ENCODE data around the gene NUP42. TPM values are rescaled to one million over a fixed set of nuclear protein-coding genes. Genes with fewer than 3 reads are reported as not detected.

NUP42 gene
- total and polyA plus RNA-seq, 2 experiments from 2014 or later: 23.6 to 47.9 TPM

DNA sequence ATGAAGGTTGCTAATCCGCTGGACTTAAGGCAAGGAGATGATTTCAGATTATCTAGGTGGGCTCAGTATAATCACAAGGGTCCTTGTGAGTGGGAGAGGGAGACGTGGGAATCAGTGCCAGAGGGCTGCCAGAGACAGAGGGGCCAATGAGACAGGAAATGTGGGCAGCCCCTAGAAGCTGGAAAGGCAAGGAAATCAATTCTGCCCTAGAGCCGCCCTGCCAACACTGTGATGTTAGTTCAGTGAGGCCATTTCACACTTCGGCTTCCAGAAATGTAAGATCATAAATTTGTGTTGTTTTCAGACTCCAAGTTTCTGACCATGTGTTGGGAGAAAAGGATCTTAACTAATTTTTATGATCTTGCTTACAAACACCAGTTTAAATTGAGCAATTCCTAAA, 61.1 kb downstream of the NUP42 start:
- Histone ChIP-seq H3K4me1 (ENCODE audit: insufficient read depth) (peaks cover 4% of the 10 kb centered on the region), H2AFZ (no peak overlapping the region), H3K27ac (no peak overlapping the region), H3K27me3 (peaks cover 12% of the 10 kb centered on the region), H3K79me2 (no peaks in the 10 kb centered on the region), H4K20me1 (ENCODE audit: insufficient read depth, poor library complexity, severe bottlenecking) (no peaks in the 10 kb centered on the region), H3K36me3 (replicated peaks; ENCODE audit: insufficient read depth, low read depth) (no peaks in the 10 kb centered on the region), H3K4me2 (no peak overlapping the region), H3K9me3 (ENCODE audit: low read depth) (no peaks in the 10 kb centered on the region), H3K4me3 (no peak overlapping the region), H3K9me2 (replicated peaks; ENCODE audit: insufficient read depth) (no peaks in the 10 kb centered on the region)
- DNase-seq (ENCODE audit: low spot score): no peak
- TF ChIP-seq CTCF (IDR thresholded peaks at IDR 0.05; ENCODE audit: poor library complexity) (no peak), EZH2 (IDR thresholded peaks at IDR 0.05; ENCODE audit: borderline replicate concordance) (no peak), EZH2phosphoT487 (IDR thresholded peaks at IDR 0.05; ENCODE audit: low read depth, severe bottlenecking, unreplicated experiment) (no peak)
- 90% methylated on average over 4 of the region's 4 CpGs for WGBS (ENCODE audit: low lambda C conversion rate, missing lambda C conversion rate)

GRCh38 chr7:23246555-23246954, 64.7 kb downstream of the NUP42 start, which contains the start of gene GPNMB:
Gene GPNMB, plus strand, starts transcription at chr7:23246775. Its CDS starts 83 bp downstream, at chr7:23246858.
- H3K9me3 ChIP-seq (ENCODE audit: low read depth): no peaks in the 10 kb centered on the region
- H3K79me2 ChIP-seq: no peaks in the 10 kb centered on the region
- H3K36me3 ChIP-seq (replicated peaks; ENCODE audit: insufficient read depth, low read depth): no peaks in the 10 kb centered on the region
- H2AFZ ChIP-seq: peak within 1 kb of the TSS; percentile 56
- no peaks in the 10 kb centered on the region for H3K9me2 ChIP-seq (replicated peaks; ENCODE audit: insufficient read depth)
- TF ChIP-seq CTCF (IDR thresholded peaks at IDR 0.05; ENCODE audit: poor library complexity): no peak
- no peak for TF ChIP-seq EZH2phosphoT487 (IDR thresholded peaks at IDR 0.05; ENCODE audit: low read depth, severe bottlenecking, unreplicated experiment)
- TF ChIP-seq EZH2 (IDR thresholded peaks at IDR 0.05; ENCODE audit: borderline replicate concordance): no peak
- H3K4me2 ChIP-seq: peak within 1 kb of the TSS; percentile 75
- H3K4me3 ChIP-seq: no peak within 1 kb of the TSS
- WGBS (ENCODE audit: low lambda C conversion rate, missing lambda C conversion rate): 41% methylated on average over 7 of the region's 7 CpGs
- H4K20me1 ChIP-seq (ENCODE audit: insufficient read depth, poor library complexity, severe bottlenecking): no peaks in the 10 kb centered on the region
- peaks cover 28% of the 10 kb centered on the region for H3K27me3 ChIP-seq
- peak; percentile 50 for DNase-seq (ENCODE audit: low spot score)
- H3K27ac ChIP-seq: no peak within 1 kb of the TSS
- H3K4me1 ChIP-seq (ENCODE audit: insufficient read depth): peaks cover 4% of the 10 kb centered on the region

GRCh38 chr7:23247046-23247602, 65.3 kb downstream of the NUP42 start:
- Histone ChIP-seq H3K9me2 (replicated peaks; ENCODE audit: insufficient read depth) (no peaks in the 10 kb centered on the region), H3K27ac (no peak overlapping the region), H2AFZ (peak overlapping the region; percentile 56), H3K9me3 (ENCODE audit: low read depth) (no peaks in the 10 kb centered on the region), H3K36me3 (replicated peaks; ENCODE audit: insufficient read depth, low read depth) (no peaks in the 10 kb centered on the region), H3K4me1 (ENCODE audit: insufficient read depth) (peaks cover 4% of the 10 kb centered on the region), H4K20me1 (ENCODE audit: insufficient read depth, poor library complexity, severe bottlenecking) (no peaks in the 10 kb centered on the region), H3K79me2 (no peaks in the 10 kb centered on the region), H3K4me2 (peak overlapping the region; percentile 75), H3K27me3 (peaks cover 28% of the 10 kb centered on the region), H3K4me3 (no peak overlapping the region)
- DNase-seq (ENCODE audit: low spot score): no peak
- TF ChIP-seq CTCF (IDR thresholded peaks at IDR 0.05; ENCODE audit: poor library complexity) (no peak), EZH2 (IDR thresholded peaks at IDR 0.05; ENCODE audit: borderline replicate concordance) (no peak), EZH2phosphoT487 (IDR thresholded peaks at IDR 0.05; ENCODE audit: low read depth, severe bottlenecking, unreplicated experiment) (no peak)
- whole genome bisulfite sequencing (ENCODE audit: low lambda C conversion rate, missing lambda C conversion rate): 84% methylated on average over 6 of the region's 6 CpGs

Measured in hepatocyte (in vitro differentiated cells).